CD14-positive monocyte (primary cell): ENCODE data around the gene TSPEAR. TPM values are rescaled to one million over a fixed set of nuclear protein-coding genes. Genes with fewer than 3 reads are reported as not detected.

Source experiments
- DNase-seq, 3 donors: peaks; one replicate each; pipeline ENCODE4 v3.0.0-alpha.2; 2011 to 2022
- H2AFZ ChIP-seq: 2 replicates; pipeline ENCODE4 v1.6.0; 2012; ENCODE audit warnings: mild to moderate bottlenecking, low read depth, low read length, inconsistent platforms; ENCODE audit not compliant: insufficient read depth, poor library complexity, severe bottlenecking
- H3K27ac ChIP-seq, 2 donors: 1 replicate in 1 of 2; 2 replicates in 1 of 2; pipeline ENCODE4 v1.5.1; 2012 to 2013; ENCODE audit warnings: low read length in 2 of 2, control low read depth in 1 of 2, inconsistent platforms in 1 of 2, low read depth in 1 of 2, mild to moderate bottlenecking in 1 of 2
- H3K27me3 ChIP-seq, 2 donors: one replicate each; pipeline versions ENCODE4 v1.6.0 to v1.6.1; 2011 to 2013; ENCODE audit warnings: low read length in 2 of 2; ENCODE audit not compliant: control insufficient read depth in 2 of 2, insufficient read depth in 2 of 2
- H3K36me3 ChIP-seq, 2 donors: replicated peaks in 1 of 2; 1 replicate in 1 of 2; 2 replicates in 1 of 2; pipeline versions ENCODE4 v1.5.1 to v1.6.1; 2012 to 2013; ENCODE audit warnings: low read length in 2 of 2, control low read depth in 1 of 2, inconsistent platforms in 1 of 2, mild to moderate bottlenecking in 1 of 2; ENCODE audit not compliant: insufficient read depth in 2 of 2, control insufficient read depth in 1 of 2
- H3K4me1 ChIP-seq, 2 donors: 1 replicate in 1 of 2; 2 replicates in 1 of 2; pipeline versions ENCODE4 v1.5.1 to v1.6.1; 2012 to 2013; ENCODE audit warnings: low read length in 2 of 2, control low read depth in 1 of 2, inconsistent platforms in 1 of 2, mild to moderate bottlenecking in 1 of 2, moderate library complexity in 1 of 2; ENCODE audit not compliant: insufficient read depth in 2 of 2, control insufficient read depth in 1 of 2
- H3K4me2 ChIP-seq: replicated peaks from 2 replicates; pipeline ENCODE3; 2012; ENCODE audit warnings: low read length, moderate library complexity, mild to moderate bottlenecking; ENCODE audit not compliant: poor library complexity, severe bottlenecking; ENCODE audit errors: extremely low read depth
- H3K4me3 ChIP-seq, 3 experiments: fragments of 200-600 bp in 1 of 3; sonication (generic) in 1 of 3; replicated peaks in 1 of 3; 1 replicate in 2 of 3; 2 replicates in 1 of 3; pipeline ENCODE4 v1.5.1; 2011 to 2013; ENCODE audit warnings: low read length in 3 of 3, mild to moderate bottlenecking in 3 of 3, control low read depth in 2 of 3, low read depth in 2 of 3, inconsistent platforms in 1 of 3, moderate library complexity in 1 of 3
- H3K79me2 ChIP-seq: 2 replicates; pipeline ENCODE4 v1.6.0; 2012; ENCODE audit warnings: mild to moderate bottlenecking, control low read depth, inconsistent platforms, low read length, moderate library complexity; ENCODE audit not compliant: insufficient read depth
- H3K9ac ChIP-seq: 2 replicates; pipeline ENCODE4 v1.6.0; 2017; ENCODE audit warnings: low read length, mild to moderate bottlenecking; ENCODE audit not compliant: insufficient read depth, poor library complexity, severe bottlenecking
- H3K9me3 ChIP-seq, 2 donors: replicated peaks in 1 of 2; 1 replicate in 1 of 2; 2 replicates in 1 of 2; pipeline versions ENCODE4 v1.5.1 to v1.6.1; 2012 to 2013; ENCODE audit warnings: low read length in 2 of 2, control low read depth in 1 of 2; ENCODE audit not compliant: control insufficient read depth in 1 of 2, insufficient read depth in 1 of 2
- H4K20me1 ChIP-seq: 2 replicates; pipeline ENCODE4 v1.6.0; 2012; ENCODE audit warnings: mild to moderate bottlenecking, low read length, control low read depth, moderate library complexity; ENCODE audit not compliant: insufficient read depth
- H3K27ac Mint-ChIP-seq, 7 donors: one replicate each; pipeline ENCODE4 v1.8.0; 2020; ENCODE audit warnings: mild to moderate bottlenecking in 7 of 7, mixed read lengths in 7 of 7, moderate library complexity in 6 of 7, inconsistent platforms in 2 of 7
- H3K27me3 Mint-ChIP-seq, 3 donors: one replicate each; pipeline ENCODE4 v1.8.0; 2021 to 2022; ENCODE audit warnings: low read depth in 3 of 3, mild to moderate bottlenecking in 3 of 3, mixed read lengths in 3 of 3, moderate library complexity in 3 of 3, inconsistent platforms in 1 of 3
- H3K36me3 Mint-ChIP-seq, 2 donors: one replicate each; pipeline ENCODE4 v1.8.0; 2020; ENCODE audit warnings: mixed read lengths in 2 of 2, inconsistent platforms in 1 of 2, mild to moderate bottlenecking in 1 of 2
- H3K4me1 Mint-ChIP-seq: one replicate; pipeline ENCODE4 v1.8.0; 2020; ENCODE audit warnings: mild to moderate bottlenecking, mixed read lengths
- H3K4me3 Mint-ChIP-seq, 2 donors: one replicate each; pipeline ENCODE4 v1.8.0; 2020; ENCODE audit warnings: mild to moderate bottlenecking in 2 of 2, mixed read lengths in 2 of 2, moderate library complexity in 1 of 2
- H3K9me3 Mint-ChIP-seq, 7 donors: one replicate each; pipeline ENCODE4 v1.8.0; 2020 to 2022; ENCODE audit warnings: mixed read lengths in 7 of 7, mild to moderate bottlenecking in 6 of 7, moderate library complexity in 6 of 7, inconsistent platforms in 2 of 7
- WGBS: methylation state at CpG from one replicate; pipeline ENCODE4 v1.1.5; 2013; ENCODE audit warnings: missing lambda C conversion rate; ENCODE audit not compliant: insufficient coverage; 5-methylcytosine and 5-hydroxymethylcytosine counted together
- intact Hi-C, 2 donors: fragments of 100-400 bp; cut with micrococcal nuclease; formaldehyde crosslinking; loops; one replicate each; pipeline versions ENCODE4 v1.15.0 to v1.15.1; 2023
- polyA plus RNA-seq, 3 donors: library from polyadenylated mRNA; depleted of rRNA in 1 of 3; unstranded in 2 of 3; stranded (reverse) in 1 of 3; fragments of 300-500 nt in 2 of 3; fragments of >200 nt in 1 of 3; fragmentation: Illumina TruSeq in 2 of 3; gene quantifications; 1 replicate in 2 of 3; 2 replicates in 1 of 3; pipeline ENCODE4 v1.2.3, GENCODE V29; 2012 to 2021
- TF ChIP-seq, protein P1 (sequence below): fragments of 200-600 bp; IDR thresholded peaks from one replicate; pipeline ENCODE4 v1.8.0; 2022; ENCODE audit warnings: antibody characterized with exemption, mild to moderate bottlenecking

The TSPEAR gene
- polyA plus RNA-seq, 3 donors: not detected

DNA sequence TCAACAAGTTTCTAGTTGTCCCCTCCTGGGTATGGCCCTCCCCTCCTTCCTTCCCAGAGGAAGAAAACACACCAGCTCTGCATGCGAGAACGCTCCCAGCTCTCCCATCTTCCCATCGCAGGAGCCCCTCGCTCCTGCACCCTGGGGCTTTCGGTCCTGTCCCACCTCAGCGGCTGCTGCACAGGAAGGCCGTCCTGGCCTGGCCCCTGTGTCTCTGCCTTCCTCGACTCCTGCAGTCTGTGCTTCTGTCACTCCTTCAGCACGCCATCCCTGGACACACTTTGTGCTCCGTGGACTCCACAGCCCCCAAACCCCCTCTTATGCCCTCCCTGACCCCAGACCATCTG is 194.6 kb downstream of the TSPEAR start:
- no peaks in the 10 kb centered on the region for H3K36me3 Mint-ChIP-seq
- H3K27ac ChIP-seq: no peak overlapping the region
- H3K9ac ChIP-seq: no peak overlapping the region
- H3K36me3 ChIP-seq: no peaks in the 10 kb centered on the region
- H3K4me1 Mint-ChIP-seq: peaks cover 3% of the 10 kb centered on the region
- TF ChIP-seq, protein P1, sequence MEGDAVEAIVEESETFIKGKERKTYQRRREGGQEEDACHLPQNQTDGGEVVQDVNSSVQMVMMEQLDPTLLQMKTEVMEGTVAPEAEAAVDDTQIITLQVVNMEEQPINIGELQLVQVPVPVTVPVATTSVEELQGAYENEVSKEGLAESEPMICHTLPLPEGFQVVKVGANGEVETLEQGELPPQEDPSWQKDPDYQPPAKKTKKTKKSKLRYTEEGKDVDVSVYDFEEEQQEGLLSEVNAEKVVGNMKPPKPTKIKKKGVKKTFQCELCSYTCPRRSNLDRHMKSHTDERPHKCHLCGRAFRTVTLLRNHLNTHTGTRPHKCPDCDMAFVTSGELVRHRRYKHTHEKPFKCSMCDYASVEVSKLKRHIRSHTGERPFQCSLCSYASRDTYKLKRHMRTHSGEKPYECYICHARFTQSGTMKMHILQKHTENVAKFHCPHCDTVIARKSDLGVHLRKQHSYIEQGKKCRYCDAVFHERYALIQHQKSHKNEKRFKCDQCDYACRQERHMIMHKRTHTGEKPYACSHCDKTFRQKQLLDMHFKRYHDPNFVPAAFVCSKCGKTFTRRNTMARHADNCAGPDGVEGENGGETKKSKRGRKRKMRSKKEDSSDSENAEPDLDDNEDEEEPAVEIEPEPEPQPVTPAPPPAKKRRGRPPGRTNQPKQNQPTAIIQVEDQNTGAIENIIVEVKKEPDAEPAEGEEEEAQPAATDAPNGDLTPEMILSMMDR: no peak
- DNase-seq: no peak
- no peak overlapping the region for H2AFZ ChIP-seq
- H3K27me3 ChIP-seq: no peaks in the 10 kb centered on the region
- H4K20me1 ChIP-seq: no peaks in the 10 kb centered on the region
- H3K9me3 Mint-ChIP-seq: peaks cover 0 to 16% (median 2%) of the 10 kb centered on the region in 7 donors
- peak overlapping the region in 1 of 7 donors; percentile 1 for H3K27ac Mint-ChIP-seq
- 96% methylated on average over 9 of the region's 10 CpGs for WGBS
- H3K27me3 Mint-ChIP-seq: peaks cover 0 to 4% (median 3%) of the 10 kb centered on the region in 3 donors
- intact Hi-C loops: no loop called here
- H3K9me3 ChIP-seq: peaks cover 0 to 4% of the 10 kb centered on the region in 2 donors
- no peak overlapping the region for H3K4me3 ChIP-seq
- no peaks in the 10 kb centered on the region for H3K79me2 ChIP-seq
- H3K4me1 ChIP-seq: no peaks in the 10 kb centered on the region
- H3K4me2 ChIP-seq: no peak overlapping the region
- H3K4me3 Mint-ChIP-seq: no peak overlapping the region

DNA sequence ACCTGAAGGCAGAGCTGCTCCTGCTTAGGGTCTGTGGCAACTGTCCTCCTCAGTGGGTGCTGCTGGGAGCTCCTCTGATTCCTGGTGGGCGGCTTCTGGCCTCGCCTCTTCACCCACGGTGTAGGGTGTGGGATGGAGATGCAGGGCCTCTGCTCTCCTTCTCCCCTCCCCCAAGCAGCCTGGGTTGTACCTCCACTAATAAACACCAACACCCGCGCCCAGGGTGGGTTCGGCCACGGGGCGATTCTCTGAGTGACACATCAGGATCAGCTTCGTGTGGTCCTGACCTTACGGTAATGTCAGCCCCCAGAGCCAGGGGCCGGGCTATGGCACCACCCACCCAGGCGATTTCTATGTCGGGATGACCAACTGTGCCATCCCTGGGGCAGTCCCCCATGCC is 195.0 kb downstream of the TSPEAR start:
- H3K27ac Mint-ChIP-seq: no peak overlapping the region
- no peaks in the 10 kb centered on the region for H3K36me3 Mint-ChIP-seq
- Histone ChIP-seq H3K36me3 (no peaks in the 10 kb centered on the region), H3K27me3 (no peaks in the 10 kb centered on the region), H3K4me3 (no peak overlapping the region), H3K9ac (no peak overlapping the region), H3K27ac (no peak overlapping the region), H4K20me1 (no peaks in the 10 kb centered on the region), H2AFZ (no peak overlapping the region), H3K9me3 (peaks cover 0 to 4% of the 10 kb centered on the region in 2 donors), H3K4me1 (no peaks in the 10 kb centered on the region), H3K4me2 (no peak overlapping the region), H3K79me2 (no peaks in the 10 kb centered on the region)
- H3K4me3 Mint-ChIP-seq: no peak overlapping the region
- TF ChIP-seq, protein P1: no peak
- peaks cover 0 to 14% (median 2%) of the 10 kb centered on the region in 7 donors for H3K9me3 Mint-ChIP-seq
- WGBS: 90% methylated on average over 9 of the region's 13 CpGs
- DNase-seq: no peak
- peaks cover 3% of the 10 kb centered on the region for H3K4me1 Mint-ChIP-seq
- intact Hi-C loops: no loop called here
- H3K27me3 Mint-ChIP-seq: peaks cover 0 to 5% (median 4%) of the 10 kb centered on the region in 3 donors
